Chondrocyte (in vitro differentiated cells): ENCODE measurements around the gene CHRDL2. TPM values are rescaled to one million over a fixed set of nuclear protein-coding genes. Genes with fewer than 3 reads are reported as not detected.

ENCODE experiments used
- DNase-seq: peaks from one replicate; pipeline ENCODE4 v3.0.0; 2021; ENCODE audit warnings: mixed read lengths, low spot score
- H3K27ac Mint-ChIP-seq: one replicate; pipeline ENCODE4 v1.8.0; 2021; ENCODE audit warnings: mild to moderate bottlenecking, moderate library complexity, mixed read lengths; ENCODE audit not compliant: unreplicated experiment
- H3K27me3 Mint-ChIP-seq: 2 replicates; pipeline ENCODE4 v1.8.0; 2021; ENCODE audit warnings: low read depth, mixed read lengths
- H3K36me3 Mint-ChIP-seq: 2 replicates; pipeline ENCODE4 v1.8.0; 2021; ENCODE audit warnings: low read depth, mixed read lengths
- H3K4me1 Mint-ChIP-seq: 2 replicates; pipeline ENCODE4 v1.8.0; 2021; ENCODE audit warnings: low read depth, mild to moderate bottlenecking, mixed read lengths
- H3K4me3 Mint-ChIP-seq: one replicate; pipeline ENCODE4 v1.8.0; 2021; ENCODE audit warnings: mild to moderate bottlenecking, moderate library complexity, mixed read lengths; ENCODE audit not compliant: unreplicated experiment
- H3K9me3 Mint-ChIP-seq: 2 replicates; pipeline ENCODE4 v1.8.0; 2021; ENCODE audit warnings: low read depth, mixed read lengths
- total RNA-seq: library from RNA; stranded (reverse); gene quantifications from 3 replicates; pipeline ENCODE4 v1.2.1, GENCODE V29; 2021
- TF ChIP-seq, protein P1 (sequence below): fragments of 200-600 bp; sonication (generic); IDR thresholded peaks from 2 replicates; pipeline ENCODE4 v1.5.0; 2021; ENCODE audit warnings: antibody characterized with exemption, mild to moderate bottlenecking, moderate library complexity

CHRDL2 gene
- total RNA-seq, 1 donor from 2014 or later: not detected

DNA sequence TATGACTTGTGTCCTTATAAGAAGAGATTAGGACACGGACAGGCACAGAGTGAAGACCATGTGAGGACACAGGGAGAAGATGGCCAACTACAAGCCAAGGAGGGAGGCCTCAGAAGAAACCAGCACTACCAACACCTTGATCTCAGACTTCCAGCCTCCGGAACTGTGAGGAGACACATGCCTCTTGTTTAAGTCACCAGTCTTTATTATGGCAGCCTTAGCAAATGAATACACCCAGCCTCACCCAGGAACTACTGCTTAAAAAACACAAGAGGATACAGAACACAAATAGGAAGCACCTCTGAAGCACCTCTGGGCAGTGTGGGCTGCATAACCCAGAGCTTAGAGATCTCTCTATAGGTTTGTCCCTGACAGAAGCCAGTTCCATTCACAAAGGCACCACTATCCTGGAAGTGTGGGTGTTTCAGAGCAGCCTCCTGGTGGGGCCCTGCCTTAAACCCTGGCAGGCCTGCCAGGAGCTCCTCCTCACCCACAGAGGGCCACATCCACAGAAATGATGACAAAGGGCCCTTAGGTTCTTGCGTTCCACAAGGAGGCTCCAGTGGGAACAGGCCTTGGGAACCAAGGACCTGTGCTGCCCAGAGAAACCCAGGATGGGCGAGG is 58.8 kb downstream of the CHRDL2 start:
- H3K4me3 Mint-ChIP-seq: no peak overlapping the region
- no peak for DNase-seq

DNA sequence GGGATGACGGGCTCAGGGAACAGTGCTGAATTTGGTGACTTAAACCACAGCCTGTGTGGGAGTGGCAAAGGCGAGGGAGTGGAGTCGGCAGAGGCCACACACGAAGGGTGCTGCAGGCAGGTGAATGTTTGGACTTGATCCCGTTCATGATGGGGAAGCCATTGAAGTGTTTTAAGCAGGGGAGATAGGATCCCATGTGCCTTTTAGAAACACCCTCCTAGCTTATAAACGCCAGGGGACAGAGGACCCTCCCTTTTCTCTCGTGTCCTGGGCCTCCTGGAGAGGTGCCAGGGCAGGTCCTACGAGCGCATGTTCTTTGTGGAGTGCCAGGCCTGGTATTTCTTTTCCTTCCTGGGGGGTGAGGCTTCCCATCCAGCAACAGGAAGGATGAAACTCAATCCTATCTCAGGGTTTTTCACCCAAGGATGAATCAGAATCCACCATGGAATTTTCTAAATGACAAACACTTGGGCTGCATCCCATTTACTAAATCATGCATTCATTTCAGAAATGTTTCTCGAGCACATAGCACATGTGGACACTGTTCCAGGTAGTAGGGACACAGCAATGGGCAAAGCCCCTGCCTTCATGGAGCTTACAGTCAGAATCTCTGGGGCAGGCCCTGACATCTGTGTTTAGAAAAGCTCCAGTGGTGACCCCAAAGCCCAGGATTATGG is 59.6 kb downstream of the CHRDL2 start:
- Mint-ChIP-seq H3K4me1 (peaks cover 30% of the 10 kb centered on the region), H3K36me3 (no peaks in the 10 kb centered on the region), H3K9me3 (peaks cover 4% of the 10 kb centered on the region), H3K27me3 (no peaks in the 10 kb centered on the region), H3K27ac (peak overlapping the region; percentile 100), H3K4me3 (no peak overlapping the region)
- TF ChIP-seq, protein P1, sequence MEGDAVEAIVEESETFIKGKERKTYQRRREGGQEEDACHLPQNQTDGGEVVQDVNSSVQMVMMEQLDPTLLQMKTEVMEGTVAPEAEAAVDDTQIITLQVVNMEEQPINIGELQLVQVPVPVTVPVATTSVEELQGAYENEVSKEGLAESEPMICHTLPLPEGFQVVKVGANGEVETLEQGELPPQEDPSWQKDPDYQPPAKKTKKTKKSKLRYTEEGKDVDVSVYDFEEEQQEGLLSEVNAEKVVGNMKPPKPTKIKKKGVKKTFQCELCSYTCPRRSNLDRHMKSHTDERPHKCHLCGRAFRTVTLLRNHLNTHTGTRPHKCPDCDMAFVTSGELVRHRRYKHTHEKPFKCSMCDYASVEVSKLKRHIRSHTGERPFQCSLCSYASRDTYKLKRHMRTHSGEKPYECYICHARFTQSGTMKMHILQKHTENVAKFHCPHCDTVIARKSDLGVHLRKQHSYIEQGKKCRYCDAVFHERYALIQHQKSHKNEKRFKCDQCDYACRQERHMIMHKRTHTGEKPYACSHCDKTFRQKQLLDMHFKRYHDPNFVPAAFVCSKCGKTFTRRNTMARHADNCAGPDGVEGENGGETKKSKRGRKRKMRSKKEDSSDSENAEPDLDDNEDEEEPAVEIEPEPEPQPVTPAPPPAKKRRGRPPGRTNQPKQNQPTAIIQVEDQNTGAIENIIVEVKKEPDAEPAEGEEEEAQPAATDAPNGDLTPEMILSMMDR: no peak
- no peak for DNase-seq

More for the DNA sequence above, 58.8 kb downstream of the CHRDL2 start:
- peaks cover 4% of the 10 kb centered on the region for H3K9me3 Mint-ChIP-seq
- TF ChIP-seq, protein P1: peak; percentile 17
- H3K27ac Mint-ChIP-seq: peak overlapping the region; percentile 100
- H3K36me3 Mint-ChIP-seq: no peaks in the 10 kb centered on the region
- H3K27me3 Mint-ChIP-seq: no peaks in the 10 kb centered on the region
- peaks cover 30% of the 10 kb centered on the region for H3K4me1 Mint-ChIP-seq

DNA sequence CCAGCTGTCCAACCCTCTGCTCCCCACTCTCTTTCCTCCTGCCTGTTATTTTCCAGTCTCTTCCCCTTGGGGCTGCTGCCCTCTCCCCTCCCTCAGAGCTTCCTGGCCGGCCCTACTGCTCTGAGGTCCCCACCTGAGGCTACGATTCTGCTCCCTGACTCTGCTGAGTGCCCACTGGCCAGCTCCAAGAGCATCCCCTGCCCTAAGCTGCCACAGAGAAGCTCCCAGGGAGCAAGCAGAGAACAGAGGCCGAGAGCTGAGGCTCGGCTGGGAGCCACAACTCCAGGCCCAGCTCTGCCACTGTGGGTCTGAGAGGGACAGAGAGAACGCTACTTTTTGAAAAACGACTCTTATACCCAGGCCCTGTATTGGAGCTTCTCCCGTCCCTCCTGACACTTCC is 61.1 kb downstream of the CHRDL2 start:
- H3K27me3 Mint-ChIP-seq: no peaks in the 10 kb centered on the region
- H3K4me1 Mint-ChIP-seq: peaks cover 30% of the 10 kb centered on the region
- H3K9me3 Mint-ChIP-seq: peaks cover 4% of the 10 kb centered on the region
- H3K27ac Mint-ChIP-seq: no peak overlapping the region
- TF ChIP-seq, protein P1: no peak
- no peaks in the 10 kb centered on the region for H3K36me3 Mint-ChIP-seq
- no peak for DNase-seq
- H3K4me3 Mint-ChIP-seq: no peak overlapping the region

DNA sequence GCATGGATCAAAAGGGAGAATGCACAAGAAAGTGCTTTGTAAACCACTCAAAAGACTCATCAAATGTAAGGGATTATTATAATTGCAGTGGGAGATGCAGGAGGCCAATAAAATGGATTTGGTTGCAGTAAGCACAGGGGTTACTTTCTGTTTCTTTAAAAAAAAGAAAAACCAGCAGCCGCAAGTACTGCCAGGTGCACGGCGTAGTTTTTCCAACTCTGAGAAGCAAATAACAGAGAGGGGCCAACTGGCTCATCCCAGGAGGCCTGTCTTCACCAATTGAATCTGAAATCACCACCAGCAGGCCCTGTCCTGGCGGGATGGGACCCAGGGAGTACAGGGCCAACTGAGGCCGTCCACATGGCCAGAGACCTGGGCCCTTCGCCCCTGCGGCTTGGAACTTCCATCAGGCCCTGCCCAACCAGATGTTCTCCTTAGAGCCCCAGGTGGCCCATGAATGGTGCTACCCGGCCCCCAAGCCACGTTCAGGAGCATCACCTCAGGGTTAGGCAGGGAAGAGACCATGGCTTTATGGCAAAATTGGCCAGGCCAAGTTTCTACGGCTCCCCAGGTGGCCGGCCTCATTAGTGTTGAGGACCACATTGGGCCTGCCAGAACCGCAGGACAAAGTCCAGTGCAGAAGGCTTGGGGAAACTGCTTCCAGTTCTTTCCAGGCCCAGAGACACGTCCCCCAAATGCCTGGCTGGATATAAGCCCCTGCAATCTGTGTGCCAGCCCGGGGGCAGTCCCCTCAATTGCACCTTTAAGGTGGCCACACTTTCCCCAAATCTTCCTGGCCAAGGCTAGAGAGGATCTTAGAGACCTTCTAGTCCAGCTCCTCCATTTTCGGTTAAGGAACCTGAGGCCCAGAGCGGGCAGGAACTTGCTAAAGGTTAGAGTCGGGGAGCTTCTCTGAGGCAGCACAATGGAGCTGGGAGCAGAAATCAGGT is 61.7 kb downstream of the CHRDL2 start:
- Mint-ChIP-seq H3K4me3 (no peak overlapping the region), H3K27ac (no peak overlapping the region), H3K4me1 (peaks cover 28% of the 10 kb centered on the region), H3K9me3 (peaks cover under 1% of the 10 kb centered on the region), H3K27me3 (no peaks in the 10 kb centered on the region), H3K36me3 (no peaks in the 10 kb centered on the region)
- TF ChIP-seq, protein P1: no peak
- no peak for DNase-seq

DNA sequence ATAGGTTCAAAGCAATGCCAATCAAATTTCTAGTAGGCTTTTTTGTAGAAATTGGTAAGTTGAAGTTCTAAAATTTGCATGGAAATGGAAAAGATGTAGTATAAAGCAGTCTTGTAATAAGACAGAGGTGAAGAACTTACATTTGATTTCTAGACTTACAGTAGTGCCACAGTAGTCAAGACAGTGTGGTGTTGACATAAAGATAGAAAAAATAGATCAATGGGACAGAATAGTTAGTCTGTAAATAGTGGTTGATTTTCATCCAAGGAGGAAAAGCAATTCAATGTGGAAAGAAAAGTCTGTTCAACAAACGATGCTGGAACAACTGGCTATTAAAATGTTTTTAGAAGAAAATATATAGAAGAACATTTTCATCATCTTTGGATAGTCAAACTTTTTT is 67.9 kb downstream of the CHRDL2 start:
- H3K27ac Mint-ChIP-seq: no peak overlapping the region
- no peaks in the 10 kb centered on the region for H3K27me3 Mint-ChIP-seq
- no peaks in the 10 kb centered on the region for H3K36me3 Mint-ChIP-seq
- H3K9me3 Mint-ChIP-seq: peaks cover 10% of the 10 kb centered on the region
- H3K4me1 Mint-ChIP-seq: no peaks in the 10 kb centered on the region
- no peak for DNase-seq
- H3K4me3 Mint-ChIP-seq: no peak overlapping the region
- TF ChIP-seq, protein P1: no peak
